Activated CD4-positive, alpha-beta T cell treated with anti-CD3 and anti-CD28 coated beads, Interleukin-2, amount 50 U/mL, for 1 hour (primary cell): ENCODE results near the gene CHCHD3.

Experiments used
- DNase-seq: peaks from one replicate; pipeline ENCODE4 v3.0.0-alpha.2; 2020

CHCHD3 gene

GRCh38 chr7:133081599-133082389, at the start of gene CHCHD3:
TSS of gene CHCHD3 (minus strand) at chr7:133082090. CDS start at chr7:133081937, 153 bp downstream.
- peak; percentile 94 for DNase-seq

DNA sequence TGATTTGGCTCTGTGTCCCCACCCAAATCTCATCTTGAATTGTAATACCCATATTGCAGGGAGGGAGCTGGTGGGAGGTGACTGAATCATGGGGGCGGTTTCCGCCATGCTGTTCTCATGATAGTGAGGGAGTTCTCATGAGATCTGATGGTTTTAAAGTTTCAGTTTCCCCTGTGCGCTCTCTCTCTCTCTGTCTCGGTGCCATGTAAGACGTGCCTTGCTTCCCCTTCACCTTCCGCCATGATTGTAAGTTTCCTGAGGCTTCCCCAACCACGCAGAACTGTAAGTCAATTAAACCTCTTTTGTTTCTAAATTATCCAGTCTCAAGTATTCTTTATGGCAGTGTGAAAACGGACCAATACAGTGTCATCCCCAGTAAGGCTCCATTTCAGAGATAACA, 48.3 kb upstream of the CHCHD3 start:
- no peak for DNase-seq

DNA sequence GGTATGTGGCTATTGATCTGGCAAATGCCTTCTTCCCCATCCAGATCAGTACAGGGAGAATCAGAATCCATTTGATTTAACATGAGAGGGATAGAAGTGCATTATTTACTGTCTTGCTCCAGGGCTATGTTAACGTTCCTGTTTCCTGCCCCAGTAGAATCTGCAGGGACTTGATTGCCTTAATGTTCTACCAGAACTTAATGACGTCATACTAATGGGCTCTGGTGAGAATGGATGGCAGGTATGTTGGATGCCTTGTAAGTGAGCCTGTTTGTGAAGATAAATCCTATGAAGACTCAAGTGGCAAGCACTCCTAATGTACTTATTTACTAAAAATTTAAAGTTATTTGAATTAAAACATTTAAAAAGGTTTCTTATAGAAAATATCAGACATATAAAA, 44.5 kb upstream of the CHCHD3 start:
- DNase-seq = no peak

DNA sequence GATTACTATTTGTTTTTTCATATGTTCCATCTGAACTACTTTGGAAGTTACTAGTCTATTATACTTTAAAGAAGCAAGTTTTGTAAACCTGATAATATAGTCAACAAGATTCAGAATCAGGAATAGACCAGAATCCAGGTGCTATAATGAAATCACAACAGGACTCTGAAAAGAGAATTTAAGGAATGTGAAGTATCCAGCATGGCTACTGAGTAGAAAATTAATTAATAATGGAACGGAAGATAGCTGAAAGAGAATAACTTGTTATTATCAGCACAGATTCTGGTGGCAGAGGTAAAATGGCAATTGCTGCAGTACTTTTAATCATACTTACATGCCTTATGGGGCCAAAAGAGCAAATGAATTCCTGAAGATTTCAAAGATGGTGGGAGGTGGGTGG, 43.1 kb upstream of the CHCHD3 start:
- no peak for DNase-seq

DNA sequence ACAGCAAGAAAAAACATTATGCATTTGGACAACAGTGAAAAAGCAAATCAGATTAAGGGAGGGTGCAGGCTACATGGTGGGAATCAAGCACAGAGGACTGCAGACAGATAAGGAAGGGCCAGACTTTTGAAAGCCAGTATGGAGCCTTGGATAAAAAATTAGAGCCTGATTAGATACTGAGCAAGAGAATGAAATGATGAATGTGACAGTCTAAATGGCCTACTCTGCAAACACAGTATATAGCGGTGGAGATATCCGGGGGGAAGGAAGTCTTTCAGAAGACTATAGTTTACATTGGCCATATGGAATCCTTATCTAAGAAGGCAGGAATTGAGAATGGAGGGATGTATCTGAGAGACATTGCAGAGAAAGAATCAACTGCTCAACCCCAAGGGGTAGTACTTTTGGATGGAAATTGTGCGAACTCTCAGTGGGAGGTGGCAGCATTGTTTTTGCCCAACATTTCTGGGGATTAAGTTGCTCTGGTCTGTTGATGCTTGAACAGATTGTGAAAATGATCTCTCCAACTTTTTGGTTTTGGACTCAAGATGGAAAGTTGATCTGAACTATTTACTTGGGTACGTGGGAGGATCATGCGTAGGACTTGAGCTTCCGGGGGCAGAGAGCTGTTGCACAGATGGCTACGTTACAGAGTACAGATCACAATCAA, 39.4 kb upstream of the CHCHD3 start:
- DNase-seq = no peak

- DNase-seq = no peak
Observed at GRCh38 chr7:133119067-133119466, 37.2 kb upstream of the CHCHD3 start.

- DNase-seq = no peak
Observed at GRCh38 chr7:133118261-133118660, 36.4 kb upstream of the CHCHD3 start.

GRCh38 chr7:133117452-133117851, 35.6 kb upstream of the CHCHD3 start:
- DNase-seq = no peak

- no peak for DNase-seq
Observed at GRCh38 chr7:133115596-133115995, 33.7 kb upstream of the CHCHD3 start.

DNA sequence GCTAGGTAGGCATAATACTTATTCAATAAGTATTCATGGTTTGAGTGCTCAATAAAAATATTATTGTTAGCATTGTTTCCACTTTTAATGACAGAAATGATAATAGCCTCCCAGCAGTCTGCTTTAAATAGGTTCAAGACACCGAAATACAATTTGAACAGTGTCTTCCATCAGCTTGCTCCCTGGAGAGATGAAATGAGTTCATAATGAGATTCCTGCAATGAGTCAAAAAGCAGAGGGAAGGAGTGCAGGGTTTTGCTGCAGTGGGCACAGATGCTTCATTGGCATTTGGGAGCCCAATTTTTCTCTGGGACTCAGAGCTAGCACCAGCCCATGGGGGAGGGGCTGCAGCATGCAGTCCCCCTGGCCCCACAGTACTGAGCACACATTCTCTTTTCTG, 32.6 kb upstream of the CHCHD3 start:
- DNase-seq = no peak

DNA sequence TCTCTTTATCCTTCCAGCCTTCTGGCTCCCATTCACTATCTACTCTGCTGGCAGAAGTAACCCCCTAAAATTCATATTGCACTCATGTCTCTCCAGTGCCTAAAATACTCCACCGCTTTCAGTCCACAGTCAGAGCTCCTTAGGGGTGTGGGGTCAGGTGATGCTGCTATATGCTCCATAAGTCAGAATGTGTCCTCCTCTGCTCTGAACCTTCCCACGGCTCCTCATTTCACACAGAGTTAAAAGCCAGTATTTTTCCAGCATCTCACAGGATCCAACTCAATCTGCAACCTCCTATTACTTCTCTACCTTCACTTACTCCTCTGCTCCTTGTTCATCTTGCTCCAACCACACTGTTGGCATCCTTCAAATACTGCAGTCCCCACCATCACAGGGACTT, 31.1 kb upstream of the CHCHD3 start:
- DNase-seq = no peak

GRCh38 chr7:133112335-133112734, 30.4 kb upstream of the CHCHD3 start:
- no peak for DNase-seq

GRCh38 chr7:133110312-133110711, 28.4 kb upstream of the CHCHD3 start:
- DNase-seq = no peak

- DNase-seq = no peak
Observed at GRCh38 chr7:133109816-133110215, 27.9 kb upstream of the CHCHD3 start.

GRCh38 chr7:133108023-133108422, 26.1 kb upstream of the CHCHD3 start:
- DNase-seq = no peak

DNA sequence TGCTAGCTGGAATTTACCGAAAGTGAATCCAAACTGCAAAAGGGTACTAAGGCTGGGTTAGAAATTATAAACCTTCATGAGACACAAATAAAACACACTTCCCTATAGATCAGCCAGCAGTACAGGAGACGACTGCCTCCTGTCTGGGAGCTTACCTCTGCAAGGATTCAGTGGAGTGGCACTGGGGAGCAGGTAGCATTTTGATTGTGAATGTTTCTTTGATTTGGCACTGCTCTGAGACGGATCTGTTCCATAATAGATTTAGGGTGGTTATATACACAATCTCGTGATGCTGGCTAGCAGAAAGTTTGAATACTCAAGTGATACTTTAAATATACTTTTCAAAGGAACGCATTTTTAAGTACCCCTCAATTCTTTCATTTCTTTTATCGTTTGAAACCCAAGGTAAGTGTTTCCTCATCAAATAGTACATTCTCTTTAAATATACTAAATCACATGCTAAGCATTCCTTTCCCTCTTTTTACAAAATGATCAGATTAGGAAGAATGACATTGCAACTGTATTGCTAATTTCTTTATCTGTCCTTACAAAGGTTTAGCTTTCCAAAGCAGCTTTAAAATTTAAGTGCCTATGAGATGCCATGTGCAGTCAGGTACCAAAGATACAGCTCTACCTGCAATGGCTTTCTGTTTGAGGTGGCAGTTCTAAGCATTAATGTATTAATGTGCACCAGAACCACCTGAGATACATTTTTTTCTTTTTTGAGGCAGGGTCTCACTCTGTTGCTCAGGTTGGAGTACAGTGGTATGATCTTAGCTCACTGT, 20.6 kb upstream of the CHCHD3 start:
- DNase-seq = no peak

DNA sequence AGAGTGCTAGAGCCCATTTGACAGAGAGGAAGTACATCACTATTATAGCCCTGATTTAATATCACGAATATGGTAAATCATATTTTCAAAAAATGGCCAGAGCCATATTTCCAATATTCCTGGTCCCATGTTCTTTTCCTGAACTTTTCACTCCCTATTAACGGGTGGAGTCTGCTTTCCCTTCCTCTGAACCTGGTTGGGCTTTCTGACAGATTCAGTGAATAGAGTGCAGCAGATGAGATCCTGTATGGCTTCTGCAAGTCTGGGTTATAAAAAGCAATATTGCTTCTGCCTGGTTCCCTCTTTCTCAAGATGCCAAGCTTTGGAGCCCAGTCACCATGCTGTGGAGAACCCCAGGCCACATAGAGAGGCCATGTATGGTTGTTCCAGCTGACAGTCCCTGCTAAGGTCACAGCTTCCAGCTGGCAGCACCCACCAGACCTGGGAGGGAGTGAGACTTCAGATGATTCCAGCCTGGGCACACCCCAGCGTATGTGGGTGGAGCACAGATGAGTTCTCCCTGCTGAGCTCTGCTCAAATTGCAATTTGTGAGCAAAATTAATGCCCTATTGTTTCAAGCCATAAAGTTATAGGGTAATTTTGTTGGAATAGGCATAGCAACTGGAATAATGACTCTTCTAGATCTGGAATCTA, 17.9 kb upstream of the CHCHD3 start:
- no peak for DNase-seq

GRCh38 chr7:133095119-133095671, 13.3 kb upstream of the CHCHD3 start:
- DNase-seq = no peak

GRCh38 chr7:133091943-133092464, 10.1 kb upstream of the CHCHD3 start:
- no peak for DNase-seq

DNA sequence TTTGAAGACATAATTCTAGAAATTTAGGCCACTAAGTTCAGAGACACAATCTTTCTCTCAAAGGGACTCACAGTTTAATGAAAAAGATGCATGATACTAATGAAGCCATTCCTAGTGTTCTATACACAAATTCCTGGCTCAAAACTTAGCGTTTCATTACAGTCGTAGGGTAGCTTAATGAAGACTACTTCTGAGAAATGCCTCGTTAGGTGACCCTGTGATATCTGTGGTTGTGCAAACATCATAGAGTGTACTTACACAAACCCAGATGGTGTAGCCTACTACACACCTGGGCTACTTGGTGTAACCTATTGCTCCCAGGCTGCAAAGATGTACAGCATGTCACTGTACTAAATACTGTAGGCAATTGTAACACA, 488 bp upstream of the CHCHD3 start:
- no peak for DNase-seq

GRCh38 chr7:133081119-133081598, 731 bp downstream of the CHCHD3 start:
- DNase-seq = no peak

DNA sequence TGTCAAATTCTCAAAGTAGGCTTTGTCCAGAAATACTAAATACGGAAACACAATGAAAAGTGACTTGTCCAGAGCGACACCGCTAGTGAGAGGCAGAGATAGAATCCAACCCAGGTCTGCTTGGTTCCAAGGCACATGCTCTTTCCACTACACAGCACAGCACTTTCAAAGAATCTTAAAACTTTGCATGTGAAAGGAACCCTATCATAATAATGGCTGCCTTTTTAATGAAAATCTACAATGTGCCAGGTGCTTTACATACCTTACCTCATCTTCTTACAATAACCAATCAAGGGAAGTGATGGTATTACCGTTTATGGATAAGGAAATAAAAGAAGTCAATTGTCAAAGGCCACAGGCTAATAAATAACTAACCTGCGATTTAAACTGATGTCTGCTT, 2.6 kb downstream of the CHCHD3 start:
- DNase-seq = no peak

DNA sequence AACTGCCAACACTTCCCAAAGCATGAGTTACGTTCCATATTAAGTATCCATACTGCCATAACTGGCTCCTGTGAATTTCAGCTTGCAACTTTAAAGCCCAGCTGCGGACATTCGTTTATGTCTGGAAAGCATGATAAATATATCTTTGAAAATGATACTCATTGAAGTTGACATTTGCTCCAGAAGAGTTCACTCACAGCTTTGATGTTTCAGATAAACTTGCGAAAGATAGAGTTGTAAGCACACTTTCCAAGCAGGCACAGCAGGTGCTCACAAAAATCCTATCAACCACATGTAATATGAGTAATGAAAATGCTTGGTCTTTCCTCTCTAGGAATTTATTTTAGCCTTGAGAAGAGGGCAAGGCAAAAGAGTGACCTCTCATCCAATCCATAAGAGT, 4.5 kb downstream of the CHCHD3 start:
- DNase-seq = no peak
